ENCODE results near the gene PSMD3. TPM values are rescaled to one million over a fixed set of nuclear protein-coding genes. Genes with fewer than 3 reads are reported as not detected.

Gene PSMD3
- total RNA-seq, 2 experiments from 2014 or later = 88.4 to 94.9 TPM

DNA sequence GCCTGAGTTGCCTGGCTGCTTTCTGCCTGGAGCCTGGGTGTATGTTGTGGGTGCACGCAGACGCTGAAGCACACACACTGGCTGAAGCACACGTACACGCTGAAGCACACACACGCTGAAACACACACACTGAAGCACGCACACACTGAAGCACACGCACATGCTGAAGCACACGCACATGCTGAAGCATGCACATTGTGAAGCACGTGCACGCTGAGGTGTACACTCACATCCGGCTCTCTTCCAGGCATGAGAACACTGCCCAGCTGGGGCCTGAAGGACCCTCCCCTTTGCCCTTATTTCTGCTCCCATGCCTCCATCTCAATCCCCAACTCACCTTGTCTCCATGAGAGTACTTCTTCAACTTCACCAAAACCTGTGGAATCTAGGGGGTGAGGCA, 51.1 kb downstream of the PSMD3 start:
- Mint-ChIP-seq H3K36me3 (ENCODE audit: low read depth) (peaks cover 27% of the 10 kb centered on the region), H3K9me3 (no peaks in the 10 kb centered on the region), H3K27me3 (no peaks in the 10 kb centered on the region), H3K4me1 (peaks cover 5% of the 10 kb centered on the region), H3K27ac (no peak overlapping the region), H3K4me3 (no peak overlapping the region)
- ChIA-PET POLR2A (no interaction called here), CTCF (interaction anchor here (1.1 to 1.5 kb wide), 2 partner anchors 10 to 148 kb away, joined by 3 to 5 read pairs; no protein-coding TSS in a partner anchor)
- DNase-seq = no peak

DNA sequence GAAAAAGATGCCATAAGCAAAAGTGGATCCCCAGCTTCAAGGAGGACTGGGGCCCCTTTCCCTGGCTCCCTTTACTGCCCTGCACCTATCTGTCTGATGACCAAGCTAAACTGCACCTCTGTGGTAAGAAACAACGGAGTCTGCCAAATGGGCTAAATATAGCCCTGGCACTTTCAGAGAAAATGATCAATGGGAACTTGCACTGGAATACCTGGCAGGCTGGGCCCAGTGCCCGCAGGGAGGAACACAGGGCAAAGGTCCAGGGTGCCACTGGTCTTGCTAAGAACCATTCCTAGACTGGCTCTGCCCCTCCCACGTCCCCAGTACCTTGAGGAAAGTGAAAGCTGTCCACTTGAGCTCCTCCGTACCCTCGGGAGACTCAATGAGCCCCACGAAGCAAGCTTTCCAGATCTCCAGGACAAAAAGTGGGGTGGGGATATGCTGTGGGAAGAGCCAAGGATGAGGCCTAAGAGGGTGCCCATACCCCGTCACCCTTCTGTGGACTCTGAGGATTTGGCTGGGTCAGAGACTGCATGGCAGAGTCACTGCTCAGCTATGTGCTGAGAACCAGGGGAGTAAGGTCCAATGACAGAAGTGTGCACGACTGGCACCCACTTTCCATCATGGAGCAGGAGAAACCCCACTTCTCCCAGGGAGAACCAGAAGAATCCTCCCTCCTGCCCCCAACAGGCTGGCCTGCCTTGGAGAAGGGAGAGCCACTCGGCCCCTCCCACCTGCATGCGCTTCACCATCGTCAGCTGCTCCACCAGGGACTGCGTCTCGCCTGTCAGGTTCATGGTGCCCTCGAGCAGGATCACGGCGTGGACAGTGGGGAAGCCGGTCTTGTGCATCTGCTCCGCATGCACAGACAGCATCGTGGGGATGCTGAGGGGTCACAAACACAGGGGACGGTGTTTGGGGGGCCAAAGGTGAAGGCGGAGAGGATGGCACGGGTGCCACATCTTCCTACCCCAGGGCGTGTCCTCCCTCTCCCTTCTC, 52.0 kb downstream of the PSMD3 start:
- peaks cover 22% of the 10 kb centered on the region for H3K36me3 Mint-ChIP-seq (ENCODE audit: low read depth)
- no peak for DNase-seq
- H3K27me3 Mint-ChIP-seq = no peaks in the 10 kb centered on the region
- CTCF ChIA-PET = interaction anchor here (1.1 to 1.4 kb wide), 2 partner anchors 30 to 147 kb away, joined by 3 to 5 read pairs; no protein-coding TSS in a partner anchor
- no peak overlapping the region for H3K4me3 Mint-ChIP-seq
- peaks cover 2% of the 10 kb centered on the region for H3K4me1 Mint-ChIP-seq
- H3K27ac Mint-ChIP-seq = no peak overlapping the region
- POLR2A ChIA-PET = no interaction called here
- no peaks in the 10 kb centered on the region for H3K9me3 Mint-ChIP-seq

DNA sequence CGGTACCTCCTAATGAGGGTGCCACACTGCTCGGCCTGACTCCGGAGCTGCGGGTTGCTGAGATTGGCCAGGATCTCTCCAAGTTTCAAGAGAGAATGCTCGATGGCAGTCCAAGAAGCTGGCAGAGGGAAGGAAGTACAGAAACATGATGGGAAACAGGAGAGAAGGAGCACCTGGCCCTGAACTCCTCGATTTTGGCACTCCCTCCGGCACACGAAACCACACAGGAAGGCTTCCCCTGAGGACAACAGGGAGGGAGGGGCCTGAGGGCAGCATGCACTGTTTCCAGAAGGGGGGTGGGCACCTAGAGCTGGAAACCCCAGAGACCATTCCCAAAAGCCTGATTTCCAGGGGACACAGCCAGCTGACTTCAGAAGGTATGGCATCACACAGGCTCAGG, 52.7 kb downstream of the PSMD3 start:
- CTCF ChIA-PET = interaction anchor here (1.4 kb wide), 1 partner anchor 29 kb away, joined by 3 read pairs; no protein-coding TSS in a partner anchor
- Mint-ChIP-seq H3K4me3 (no peak overlapping the region), H3K36me3 (ENCODE audit: low read depth) (peaks cover 22% of the 10 kb centered on the region)

DNA sequence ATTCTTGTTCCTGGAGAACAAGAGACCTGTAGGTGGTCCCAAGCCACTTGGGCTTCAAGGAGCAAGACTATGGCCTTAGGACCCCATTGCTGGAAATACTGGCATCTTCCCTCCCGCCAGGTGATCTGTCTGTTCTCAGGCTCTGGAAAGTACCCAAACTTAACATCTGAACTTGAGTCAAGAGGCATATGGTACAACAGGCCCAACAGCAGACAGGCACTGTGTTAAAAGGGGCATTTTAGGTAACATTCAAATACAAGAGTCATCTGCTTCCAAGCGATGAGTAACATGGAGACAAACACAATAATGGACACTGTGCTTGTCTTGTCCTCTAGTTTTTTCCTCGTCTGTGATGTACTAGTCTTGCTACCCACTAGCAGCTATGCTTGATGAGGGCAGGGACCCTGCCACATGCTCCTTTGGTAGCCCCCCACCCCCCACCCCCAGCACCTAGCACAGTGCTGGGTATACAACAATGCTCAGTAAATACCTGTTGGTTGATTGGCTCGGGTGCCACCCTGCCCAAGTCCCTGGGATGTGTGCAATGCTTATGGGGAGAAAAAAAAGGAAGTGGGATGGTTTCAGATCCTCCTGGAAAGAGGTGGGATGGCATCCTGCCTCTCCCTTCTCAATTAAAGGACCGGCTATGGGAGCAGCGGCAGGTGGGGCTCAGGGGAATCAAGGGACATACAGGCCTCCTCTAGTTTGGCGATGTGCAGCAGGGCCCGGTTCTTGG, 54.0 kb downstream of the PSMD3 start:
- H3K4me3 Mint-ChIP-seq = no peak overlapping the region
- ChIA-PET CTCF (interaction anchor here (0.6 to 1.4 kb wide), 4 partner anchors 8 to 222 kb away, joined by 3 to 5 read pairs (median 4); partner anchors contain the start of gene MED24), POLR2A (no interaction called here)
- H3K4me1 Mint-ChIP-seq = peaks cover 2% of the 10 kb centered on the region
- no peak for DNase-seq
- H3K36me3 Mint-ChIP-seq (ENCODE audit: low read depth) = peaks cover 12% of the 10 kb centered on the region
- no peaks in the 10 kb centered on the region for H3K27me3 Mint-ChIP-seq
- no peaks in the 10 kb centered on the region for H3K9me3 Mint-ChIP-seq
- no peak overlapping the region for H3K27ac Mint-ChIP-seq

More for the DNA sequence above, 52.7 kb downstream of the PSMD3 start:
- no peaks in the 10 kb centered on the region for H3K27me3 Mint-ChIP-seq
- no peak for DNase-seq
- no peaks in the 10 kb centered on the region for H3K9me3 Mint-ChIP-seq
- POLR2A ChIA-PET = no interaction called here
- H3K27ac Mint-ChIP-seq = no peak overlapping the region
- H3K4me1 Mint-ChIP-seq = peaks cover 2% of the 10 kb centered on the region

DNA sequence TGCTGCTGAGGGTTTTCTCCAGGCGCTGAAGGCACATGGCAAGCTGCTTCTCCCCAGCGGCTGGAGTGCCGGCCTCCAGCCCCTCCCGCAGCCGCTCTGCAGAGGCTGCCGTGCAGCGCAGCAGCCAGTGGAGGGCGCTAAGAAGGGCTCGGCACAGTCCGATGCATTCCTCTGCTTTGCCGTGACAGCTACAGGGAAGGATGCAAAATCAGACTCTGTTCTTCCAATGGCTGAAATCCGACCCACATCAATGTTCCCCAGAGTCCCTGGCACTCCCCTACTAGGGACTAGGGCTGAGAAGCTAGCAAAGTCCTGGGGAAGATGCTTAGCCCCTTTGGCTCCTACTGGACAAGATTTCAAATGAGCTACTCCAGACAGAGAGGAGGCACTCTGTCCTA, 54.6 kb downstream of the PSMD3 start:
- Mint-ChIP-seq H3K27ac (no peak overlapping the region), H3K36me3 (ENCODE audit: low read depth) (peaks cover 9% of the 10 kb centered on the region), H3K27me3 (no peaks in the 10 kb centered on the region), H3K4me3 (no peak overlapping the region), H3K4me1 (peaks cover 2% of the 10 kb centered on the region), H3K9me3 (no peaks in the 10 kb centered on the region)
- no peak for DNase-seq
- CTCF ChIA-PET = interaction anchor here (0.9 to 1.4 kb wide), 4 partner anchors 9 to 78 kb away, joined by 3 to 4 read pairs (median 4); partner anchors contain the start of gene MED24
- POLR2A ChIA-PET = no interaction called here

DNA sequence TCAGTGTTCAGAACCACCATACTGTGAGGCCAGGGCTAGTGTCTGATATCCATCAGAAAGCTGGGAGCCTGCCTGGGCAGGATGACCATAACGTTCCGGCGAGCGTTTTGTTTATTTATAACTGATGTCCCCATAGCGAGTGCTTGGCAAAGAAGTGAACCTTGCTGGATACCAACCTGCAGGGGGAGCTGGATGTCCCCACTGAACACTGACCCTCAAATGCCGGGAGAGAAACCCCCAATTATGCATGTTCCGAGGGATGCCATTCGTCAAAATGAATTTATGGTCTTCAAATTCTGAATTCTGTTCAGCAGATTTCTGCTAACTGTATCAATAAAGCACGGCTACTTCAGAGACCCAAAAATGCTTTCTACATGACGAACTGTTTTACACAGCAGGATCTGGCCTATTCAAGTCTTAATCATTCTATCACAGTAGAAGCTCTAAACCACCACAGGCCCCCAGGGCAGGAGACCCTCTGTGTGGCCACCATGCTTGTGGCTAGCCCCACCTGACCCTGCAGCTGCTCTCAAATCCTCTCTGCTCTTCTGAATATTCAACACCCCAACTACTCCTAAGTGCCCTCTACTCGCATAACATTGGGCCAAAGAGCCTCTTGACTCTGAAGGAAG, 58.4 kb downstream of the PSMD3 start:
- Mint-ChIP-seq H3K27me3 (no peaks in the 10 kb centered on the region), H3K4me3 (no peak overlapping the region), H3K27ac (no peak overlapping the region), H3K36me3 (ENCODE audit: low read depth) (peaks cover 2% of the 10 kb centered on the region), H3K9me3 (no peaks in the 10 kb centered on the region), H3K4me1 (peaks cover 2% of the 10 kb centered on the region)
- ChIA-PET CTCF (interaction anchor here (0.6 to 2.2 kb wide), 5 partner anchors 13 to 246 kb away, joined by 3 to 5 read pairs (median 3); no protein-coding TSS in a partner anchor), POLR2A (no interaction called here)
- no peak for DNase-seq

DNA sequence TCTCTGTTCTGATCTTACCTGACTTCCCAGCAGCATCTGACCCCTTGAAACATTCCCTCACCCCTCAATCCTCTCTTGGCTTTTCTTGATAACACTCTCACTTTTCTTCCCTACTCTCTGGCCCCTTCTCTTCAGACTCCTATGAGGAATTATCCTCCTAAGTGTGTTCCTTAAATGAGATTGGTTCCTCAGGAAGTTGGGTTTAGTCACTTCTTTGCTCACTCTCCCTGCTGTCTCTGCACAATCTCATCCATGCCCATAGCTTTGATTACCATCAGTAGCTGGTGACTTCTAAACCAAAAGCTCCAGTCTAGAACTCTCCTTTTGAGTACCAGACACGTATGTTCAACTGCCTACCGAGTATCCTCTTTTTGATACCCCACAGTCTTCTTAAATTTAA, 60.6 kb downstream of the PSMD3 start:
- CTCF ChIA-PET = interaction anchor here (1.2 kb wide), 1 partner anchor 70 kb away, joined by 4 read pairs; no protein-coding TSS in a partner anchor
- no peak for DNase-seq
- no peaks in the 10 kb centered on the region for H3K9me3 Mint-ChIP-seq
- no peak overlapping the region for H3K4me3 Mint-ChIP-seq
- H3K27me3 Mint-ChIP-seq = no peaks in the 10 kb centered on the region
- no peak overlapping the region for H3K27ac Mint-ChIP-seq
- H3K4me1 Mint-ChIP-seq = peaks cover 2% of the 10 kb centered on the region
- peaks cover 6% of the 10 kb centered on the region for H3K36me3 Mint-ChIP-seq (ENCODE audit: low read depth)
- POLR2A ChIA-PET = no interaction called here

Small RNAs within 50 kb of the gene (microRNA-seq; reads per million reads assigned to microRNA genes)
- gene MIR6884 (ENCODE audit: borderline microRNAs expressed, borderline replicate concordance) = not detected

Other genes with a start within 250 kb of the PSMD3 start
- under 1 TPM; 0.69 to 0.81 TPM for gene GRB7, start 242.9 kb upstream of the PSMD3 start, total RNA-seq
- gene IKZF3, start 116.5 kb upstream of the PSMD3 start, total RNA-seq = 10 to 100 TPM; 33.1 to 39.8 TPM
- gene ZPBP2, start 112.6 kb upstream of the PSMD3 start, total RNA-seq = not detected
- 10 to 100 TPM; 55.4 to 63.1 TPM for gene GSDMB, start 62.2 kb upstream of the PSMD3 start, total RNA-seq
- 100 to 1,000 TPM; 152 TPM for gene ORMDL3, start 53.2 kb upstream of the PSMD3 start, total RNA-seq
- not detected for gene LRRC3C, start 53.1 kb upstream of the PSMD3 start, total RNA-seq
- gene GSDMA, start 17.8 kb upstream of the PSMD3 start, total RNA-seq = 1 to 10 TPM in 1 of 2 experiments, under 1 TPM in 1; 0.89 to 1.5 TPM
- not detected for gene CSF3, start 34.6 kb downstream of the PSMD3 start, total RNA-seq
- gene MED24, start 73.6 kb downstream of the PSMD3 start, total RNA-seq = 100 to 1,000 TPM in 1 of 2 experiments, 10 to 100 TPM in 1; 92.1 to 102 TPM
- 1 to 10 TPM; 8.6 to 9.1 TPM for gene THRA, start 82.2 kb downstream of the PSMD3 start, total RNA-seq
- 1 to 10 TPM; 5.5 to 5.8 TPM for gene NR1D1, start 119.8 kb downstream of the PSMD3 start, total RNA-seq
- gene MSL1, start 141.2 kb downstream of the PSMD3 start, total RNA-seq = 10 to 100 TPM; 95.4 to 97.1 TPM
- gene CASC3, start 159.7 kb downstream of the PSMD3 start, total RNA-seq = 10 to 100 TPM; 84.8 to 89.2 TPM
- gene RAPGEFL1, start 196.7 kb downstream of the PSMD3 start, total RNA-seq = 1 to 10 TPM; 4.0 to 5.1 TPM
- 10 to 100 TPM; 23.7 to 26.7 TPM for gene WIPF2, start 238.5 kb downstream of the PSMD3 start, total RNA-seq